ENCODE results near the gene EPB41L2. TPM values are rescaled to one million over a fixed set of nuclear protein-coding genes. Genes with fewer than 3 reads are reported as not detected.

The EPB41L2 gene
- total RNA-seq, 1 experiment from 2014 or later, result 74.8 TPM

- H4K20me1 ChIP-seq (ENCODE audit: insufficient read depth), result no peaks in the 10 kb centered on the region
- H3K4me2 ChIP-seq (ENCODE audit: low read length), result no peak overlapping the region
- no peak for ATAC-seq
- 0 out of 2 replicates have a peak, but pooled peaks cover 34% of the 10 kb centered on the region for H3K79me2 ChIP-seq (ENCODE audit: insufficient read depth, low read length)
- no peak for DNase-seq (ENCODE audit: low read depth, low spot score)
- intact Hi-C loops (cut with micrococcal nuclease), result no loop called here
- no peaks in the 10 kb centered on the region for H3K9me2 ChIP-seq (ENCODE audit: insufficient read depth)
- no peak overlapping the region for H2AFZ ChIP-seq (ENCODE audit: low read depth, low read length, poor library complexity, severe bottlenecking)
- no peak overlapping the region for H3K4me3 ChIP-seq (replicated peaks in 1 of 2; ENCODE audit: low read depth in 1 of 2, low read length in 2 of 2)
- H3K4me1 ChIP-seq (ENCODE audit: control insufficient read depth in 1 of 2, insufficient read depth in 2 of 2, low read length in 2 of 2), result peaks cover 0 to 11% of the 10 kb centered on the region in 2 experiments; a peak in 2 of 4 replicates
- H3K9me3 ChIP-seq (ENCODE audit: control insufficient read depth in 1 of 2, insufficient read depth in 1 of 2, low read depth in 1 of 2, low read length in 2 of 2), result no peaks in the 10 kb centered on the region
- TF ChIP-seq ZNF274 (IDR thresholded peaks at IDR 0.05; ENCODE audit: low read depth, low read length) (no peak), JUND (IDR thresholded peaks at IDR 0.05) (no peak), CBX3 (IDR thresholded peaks at IDR 0.05; ENCODE audit: low read depth) (no peak), EZH2phosphoT487 (IDR thresholded peaks at IDR 0.05; ENCODE audit: borderline replicate concordance) (no peak), ZBTB33 (IDR thresholded peaks at IDR 0.05; ENCODE audit: extremely low read depth, insufficient replicate concordance, low read length) (no peak), ATF3 (IDR thresholded peaks at IDR 0.05) (no peak), FOSL1 (IDR thresholded peaks at IDR 0.05; ENCODE audit: low read depth) (no peak), EGR1 (IDR thresholded peaks at IDR 0.05; ENCODE audit: low read depth) (no peak), YY1 (IDR thresholded peaks at IDR 0.05; ENCODE audit: extremely low read depth, insufficient replicate concordance, low read depth, low read length) (no peak), MAX (IDR thresholded peaks at IDR 0.05) (no peak), RAD21 (IDR thresholded peaks at IDR 0.05; ENCODE audit: low read depth) (no peak), SIN3A (IDR thresholded peaks at IDR 0.05; ENCODE audit: low read depth) (no peak), SRF (IDR thresholded peaks at IDR 0.05; ENCODE audit: low read depth) (no peak), EZH2 (IDR thresholded peaks at IDR 0.05) (no peak)
- ChIA-PET RAD21 (ENCODE audit: low non-redundant PET in 1 of 2, low total read pairs in 2 of 2, uncharacterized antibody in 2 of 2, unreplicated experiment in 2 of 2) (no interaction called here), CTCF (interaction anchor here (1.4 kb wide), 1 partner anchor 8 kb away, joined by 3 read pairs; no protein-coding TSS in a partner anchor), POLR2A (no interaction called here)
- no peaks in the 10 kb centered on the region for H3K36me3 ChIP-seq (ENCODE audit: control insufficient read depth in 1 of 2, insufficient read depth in 2 of 2, low read length in 2 of 2)
- no peak overlapping the region for H3K27ac ChIP-seq (ENCODE audit: low read depth, low read length)
- no TSS peak for BruUV-seq (replicated peaks)
- no peak overlapping the region for H3K9ac ChIP-seq (ENCODE audit: low read length)
- no peaks in the 10 kb centered on the region for H3K27me3 ChIP-seq (ENCODE audit: insufficient read depth, low read length)
These were observed 84.9 kb downstream of the EPB41L2 start for GRCh38 chr6:130978180-130978579.
